Suppressor macrophage (primary cell): ENCODE measurements around the gene XXYLT1.

ENCODE experiments used
- DNase-seq, 4 experiments: peaks; one replicate each; pipeline ENCODE4 v3.0.0-alpha.2; 2020 to 2022

Gene XXYLT1

DNA sequence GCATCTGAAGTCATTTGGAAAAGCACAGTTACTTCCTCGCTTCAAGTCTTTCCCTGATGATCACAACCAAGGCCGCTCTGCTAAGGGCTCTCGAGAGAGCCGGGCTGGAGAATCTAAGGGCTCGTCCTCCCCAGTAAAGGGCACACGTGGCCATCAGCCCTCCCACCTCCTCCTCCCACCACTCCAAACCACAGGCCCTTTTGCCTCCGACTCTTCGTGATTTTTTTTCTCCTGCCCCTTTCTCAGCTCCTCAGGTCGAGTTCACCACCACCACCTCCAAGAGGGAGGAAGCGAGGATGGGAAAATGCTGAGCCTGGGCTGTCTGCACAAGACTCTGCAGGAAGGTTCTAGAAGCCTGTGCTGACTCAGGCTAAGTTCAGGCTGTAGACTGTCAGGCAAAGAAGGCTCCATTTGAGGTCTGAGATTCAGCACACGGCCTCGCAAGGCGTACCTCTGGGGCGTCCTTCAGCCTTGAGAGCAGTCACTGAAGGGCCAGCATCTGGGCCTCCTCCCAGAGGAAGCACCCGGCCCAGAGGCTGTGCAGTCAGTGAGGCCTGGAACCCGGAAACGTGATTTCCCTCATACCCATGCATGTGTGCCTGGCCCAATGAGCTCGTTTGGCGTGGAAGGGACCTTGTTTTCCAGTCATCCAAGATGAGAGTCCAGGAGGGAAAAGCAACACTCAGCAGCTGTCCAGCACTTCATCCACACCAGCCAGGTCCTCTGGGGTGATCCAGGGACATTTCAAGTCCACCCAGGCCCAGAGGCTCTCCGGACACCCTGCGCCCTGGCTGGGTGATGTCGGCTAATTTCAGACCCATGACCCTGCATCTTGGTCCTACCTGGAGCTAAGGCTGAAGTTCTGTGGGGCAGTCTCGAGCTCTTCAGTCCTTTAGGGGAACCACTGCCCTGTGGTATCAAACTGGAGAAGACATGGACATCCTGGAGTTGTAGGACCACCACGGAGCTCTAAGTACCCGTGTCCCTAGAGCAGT is 196.8 kb downstream of the XXYLT1 start:
- no peak for DNase-seq

GRCh38 chr3:195072916-195073564 is 197.9 kb downstream of the XXYLT1 start:
- no peak for DNase-seq

GRCh38 chr3:195071916-195072820 is 198.8 kb downstream of the XXYLT1 start:
- no peak for DNase-seq

- no peak for DNase-seq
Measured at GRCh38 chr3:195071011-195071728, 199.8 kb downstream of the XXYLT1 start.

GRCh38 chr3:195070336-195070735 is 200.6 kb downstream of the XXYLT1 start:
- DNase-seq, result no peak

- no peak for DNase-seq
Measured at GRCh38 chr3:195069501-195070251, 201.3 kb downstream of the XXYLT1 start.

- no peak for DNase-seq
Measured at GRCh38 chr3:195068084-195069080, 202.6 kb downstream of the XXYLT1 start.

DNA sequence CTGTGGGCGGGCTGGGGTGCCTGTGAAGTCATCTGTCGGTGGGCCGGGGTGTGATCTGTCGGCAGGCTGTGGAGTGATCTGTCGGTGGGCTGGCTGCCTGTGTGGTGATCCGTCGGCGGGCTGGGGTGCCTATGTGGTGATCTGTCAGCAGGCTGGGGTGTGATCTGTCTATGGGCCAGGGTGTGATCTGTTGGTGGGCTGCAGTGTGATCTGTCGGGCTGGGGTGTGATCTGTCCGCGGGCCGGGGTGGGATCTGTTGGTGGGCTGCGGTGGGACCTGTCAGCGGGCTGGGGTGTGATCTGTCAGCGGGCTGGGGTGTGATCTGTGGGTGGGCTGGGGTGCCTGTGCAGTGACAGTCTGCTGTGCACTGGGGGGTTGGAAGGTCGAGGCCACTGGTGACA is 204.5 kb downstream of the XXYLT1 start:
- no peak for DNase-seq

DNA sequence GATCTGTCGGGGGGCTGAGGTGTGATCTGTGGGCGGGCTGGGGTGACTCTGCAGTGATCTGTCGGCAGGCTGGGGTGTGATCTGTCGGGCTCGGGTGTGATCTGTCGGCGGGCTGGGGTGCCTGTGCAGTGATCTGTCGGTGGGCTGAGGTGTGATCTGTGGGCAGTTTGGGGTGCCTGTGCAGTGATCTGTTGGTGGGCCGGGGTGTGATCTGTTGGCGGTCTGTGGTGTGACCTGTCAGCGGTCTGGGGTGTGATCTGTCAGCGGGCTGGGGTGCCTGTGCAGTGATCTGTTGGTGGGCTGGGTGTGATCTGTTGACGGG is 205.1 kb downstream of the XXYLT1 start:
- no peak for DNase-seq

DNA sequence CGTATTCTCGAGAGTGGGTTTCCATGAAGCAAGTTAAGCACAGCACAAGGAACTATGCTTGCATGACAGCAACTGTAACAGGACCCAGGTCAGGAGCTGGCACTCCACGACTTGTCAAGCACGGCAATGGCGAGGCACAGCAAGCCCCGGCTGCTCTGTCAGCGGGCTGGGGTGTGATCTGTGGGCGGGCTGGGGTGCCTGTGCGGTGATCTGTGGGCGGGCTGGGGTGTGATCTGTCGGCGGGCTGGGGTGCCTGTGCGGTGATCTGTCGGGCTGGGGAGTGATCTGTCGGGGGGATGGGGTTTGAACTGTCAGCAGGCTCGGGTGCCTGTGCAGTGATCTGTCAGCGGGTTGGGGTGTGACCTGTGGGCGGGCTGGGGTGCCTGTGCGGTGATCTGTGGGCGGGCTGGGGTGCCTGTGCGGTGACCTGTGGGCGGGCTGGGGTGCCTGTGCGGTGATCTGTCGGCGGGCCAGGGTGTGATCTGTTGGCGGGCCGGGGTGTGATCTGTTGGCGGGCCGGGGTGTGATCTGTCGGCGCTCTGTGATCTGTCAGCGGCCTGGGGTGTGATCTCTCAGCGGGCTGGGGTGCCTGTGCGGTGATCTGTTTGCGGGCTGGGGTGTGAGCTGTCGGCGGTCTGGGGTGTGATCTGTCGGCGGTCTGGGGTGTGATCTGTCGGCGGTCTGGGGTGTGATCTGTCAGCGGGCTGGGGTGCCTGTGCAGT is 205.7 kb downstream of the XXYLT1 start:
- DNase-seq, result no peak

GRCh38 chr3:195064300-195064931 is 206.5 kb downstream of the XXYLT1 start:
- no peak for DNase-seq

- DNase-seq, result no peak
Measured at GRCh38 chr3:195063581-195064193, 207.3 kb downstream of the XXYLT1 start.

DNA sequence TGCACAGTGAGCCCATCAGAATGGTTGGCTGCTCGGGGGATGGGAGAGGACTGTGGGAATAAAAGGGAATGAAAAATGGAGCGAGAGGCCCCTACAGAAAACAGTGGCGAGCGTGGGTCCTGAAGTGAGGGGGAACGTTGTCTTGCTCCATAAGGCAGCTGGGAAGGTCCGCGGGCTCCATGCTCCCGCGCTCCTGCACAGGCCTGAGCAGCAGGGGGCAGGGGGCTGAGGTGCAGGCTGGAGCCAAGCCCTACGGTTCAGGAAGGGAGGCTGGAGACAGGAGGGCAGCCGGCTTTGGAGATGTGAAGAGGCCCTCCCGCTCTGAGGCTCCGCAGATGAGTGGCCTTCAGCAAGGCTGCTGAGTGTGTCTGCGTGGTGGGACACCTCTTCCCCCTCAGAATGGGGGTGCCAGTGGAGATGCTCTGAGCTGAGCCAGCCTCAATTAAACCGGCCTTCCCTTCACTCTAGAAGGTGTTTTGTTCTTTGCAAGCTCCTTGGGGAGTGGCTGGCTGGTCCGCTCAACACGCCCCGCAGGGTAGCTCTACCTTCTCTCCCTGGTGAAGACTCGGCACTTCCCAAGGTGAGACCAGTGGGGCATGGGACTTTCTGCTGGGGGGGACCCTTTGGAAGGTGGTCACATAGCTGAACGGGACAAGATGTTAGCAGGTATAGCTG is 208.0 kb downstream of the XXYLT1 start:
- no peak for DNase-seq

- DNase-seq, result no peak
Measured at GRCh38 chr3:195061756-195062655, 209.0 kb downstream of the XXYLT1 start.

- no peak for DNase-seq
Measured at GRCh38 chr3:195060531-195061291, 210.2 kb downstream of the XXYLT1 start.

GRCh38 chr3:195060217-195060481 is 210.8 kb downstream of the XXYLT1 start:
- no peak for DNase-seq
